Neural progenitor cell (in vitro differentiated cells): ENCODE data around the gene GPRIN3.

Source experiments
- EZH2 ChIP-seq: fragments of 200-600 bp; sonication (generic); IDR thresholded peaks from 2 replicates; pipeline ENCODE4 v1.6.1; 2017; ENCODE audit warnings: antibody characterized with exemption, mild to moderate bottlenecking, moderate library complexity
- EZH2phosphoT487 ChIP-seq: fragments of 200-600 bp; sonication (generic); IDR thresholded peaks from 2 replicates; pipeline ENCODE4 v1.6.1; 2017; ENCODE audit warnings: antibody characterized with exemption
- TF ChIP-seq, protein P1 (sequence below): fragments of 200-600 bp; sonication (generic); IDR thresholded peaks from 2 replicates; pipeline ENCODE4 v1.5.1; 2017; ENCODE audit warnings: antibody characterized with exemption, mild to moderate bottlenecking

DNA sequence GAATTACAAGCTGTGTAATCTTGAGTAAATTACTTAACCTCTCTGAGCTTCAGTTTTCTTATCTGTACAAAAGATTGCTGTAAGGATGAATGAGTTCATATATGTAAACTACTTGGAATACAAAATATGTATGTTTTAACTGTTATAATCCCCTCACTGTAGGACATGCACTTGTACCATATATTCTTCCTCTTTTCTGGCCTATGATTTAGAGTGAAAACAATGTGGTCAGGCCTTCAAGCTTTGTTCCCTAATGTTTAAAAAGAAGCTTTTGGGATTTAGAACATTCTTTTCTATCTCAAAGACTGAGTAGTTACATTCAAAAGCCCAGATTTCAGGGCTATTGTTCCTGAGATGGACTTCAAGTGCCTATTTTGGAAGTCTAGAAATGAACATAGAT, 26.7 kb upstream of the GPRIN3 start:
- TF ChIP-seq, protein P1, sequence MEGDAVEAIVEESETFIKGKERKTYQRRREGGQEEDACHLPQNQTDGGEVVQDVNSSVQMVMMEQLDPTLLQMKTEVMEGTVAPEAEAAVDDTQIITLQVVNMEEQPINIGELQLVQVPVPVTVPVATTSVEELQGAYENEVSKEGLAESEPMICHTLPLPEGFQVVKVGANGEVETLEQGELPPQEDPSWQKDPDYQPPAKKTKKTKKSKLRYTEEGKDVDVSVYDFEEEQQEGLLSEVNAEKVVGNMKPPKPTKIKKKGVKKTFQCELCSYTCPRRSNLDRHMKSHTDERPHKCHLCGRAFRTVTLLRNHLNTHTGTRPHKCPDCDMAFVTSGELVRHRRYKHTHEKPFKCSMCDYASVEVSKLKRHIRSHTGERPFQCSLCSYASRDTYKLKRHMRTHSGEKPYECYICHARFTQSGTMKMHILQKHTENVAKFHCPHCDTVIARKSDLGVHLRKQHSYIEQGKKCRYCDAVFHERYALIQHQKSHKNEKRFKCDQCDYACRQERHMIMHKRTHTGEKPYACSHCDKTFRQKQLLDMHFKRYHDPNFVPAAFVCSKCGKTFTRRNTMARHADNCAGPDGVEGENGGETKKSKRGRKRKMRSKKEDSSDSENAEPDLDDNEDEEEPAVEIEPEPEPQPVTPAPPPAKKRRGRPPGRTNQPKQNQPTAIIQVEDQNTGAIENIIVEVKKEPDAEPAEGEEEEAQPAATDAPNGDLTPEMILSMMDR, result no peak
- TF ChIP-seq EZH2, result no peak
- no peak for TF ChIP-seq EZH2phosphoT487
